Neutrophil (primary cell): ENCODE data around the gene FOXP4.

Experiments used
- H3K27ac ChIP-seq: fragments of 200-600 bp; sonication (generic); 2 replicates; pipeline ENCODE4 v1.5.1; 2016; ENCODE audit warnings: mild to moderate bottlenecking, moderate library complexity
- H3K27me3 ChIP-seq: fragments of 200-600 bp; sonication (generic); 2 replicates; pipeline ENCODE4 v1.6.0; 2016; ENCODE audit warnings: mild to moderate bottlenecking
- H3K36me3 ChIP-seq: fragments of 200-600 bp; sonication (generic); 2 replicates; pipeline ENCODE4 v1.5.1; 2017
- H3K4me1 ChIP-seq, 2 experiments: fragments of 200-600 bp in 1 of 2; sonication (generic) in 1 of 2; 1 replicate in 1 of 2; 2 replicates in 1 of 2; pipeline versions ENCODE4 v1.5.1 to v1.6.1; 2013 to 2016; ENCODE audit warnings: low read depth in 1 of 2, low read length in 1 of 2, mild to moderate bottlenecking in 1 of 2, moderate library complexity in 1 of 2; ENCODE audit not compliant: control insufficient read depth in 1 of 2, insufficient read depth in 1 of 2
- H3K4me3 ChIP-seq, 2 experiments: fragments of 200-600 bp in 1 of 2; sonication (generic) in 1 of 2; 1 replicate in 1 of 2; 2 replicates in 1 of 2; pipeline ENCODE4 v1.5.1; 2013 to 2016; ENCODE audit warnings: low read depth in 1 of 2, low read length in 1 of 2, mild to moderate bottlenecking in 1 of 2, moderate library complexity in 1 of 2
- H3K9me3 ChIP-seq: fragments of 200-600 bp; sonication (generic); 2 replicates; pipeline ENCODE4 v1.5.1; 2016
- TF ChIP-seq, protein P1 (sequence below): fragments of 200-600 bp; sonication (generic); IDR thresholded peaks from 2 replicates; pipeline ENCODE4 v1.5.1; 2016; ENCODE audit warnings: antibody characterized with exemption

Gene FOXP4

DNA sequence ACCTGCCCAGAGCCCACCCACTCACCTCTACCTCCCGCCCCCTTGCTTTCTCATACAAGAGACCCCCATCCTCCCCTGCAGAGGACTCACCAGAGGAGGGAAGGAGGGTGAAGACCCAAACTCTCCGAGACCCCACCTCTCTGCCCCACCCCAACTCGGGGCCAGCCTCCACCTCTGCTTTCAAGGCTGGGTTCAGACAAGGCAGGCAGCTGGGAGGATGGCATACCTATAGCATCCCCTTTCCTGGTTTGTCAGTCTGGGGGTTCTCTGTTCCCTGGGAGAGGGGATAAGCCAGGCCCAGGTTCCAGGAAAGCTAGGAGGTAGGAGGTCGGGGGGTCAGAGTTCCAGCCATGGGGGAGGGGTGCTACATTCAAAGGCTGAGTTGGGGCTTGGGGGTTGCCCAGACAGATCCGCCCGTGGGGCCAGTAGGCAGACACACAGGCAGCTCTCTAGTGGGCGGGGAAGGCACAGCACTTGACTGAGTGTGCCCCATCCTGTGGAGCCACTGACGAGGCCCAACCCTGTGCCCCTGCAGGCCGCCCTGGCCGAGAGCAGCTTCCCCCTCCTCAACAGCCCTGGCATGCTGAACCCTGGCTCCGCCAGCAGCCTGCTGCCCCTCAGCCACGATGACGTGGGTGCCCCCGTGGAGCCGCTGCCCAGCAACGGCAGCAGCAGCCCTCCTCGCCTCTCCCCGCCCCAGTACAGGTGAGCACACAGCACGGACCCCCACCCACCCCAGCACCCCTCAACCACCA lies 51.2 kb downstream of the FOXP4 start:
- Histone ChIP-seq H3K27me3 (peaks cover 4% of the 10 kb centered on the region), H3K4me1 (no peaks in the 10 kb centered on the region), H3K36me3 (no peaks in the 10 kb centered on the region), H3K27ac (no peak overlapping the region), H3K4me3 (no peak overlapping the region), H3K9me3 (no peaks in the 10 kb centered on the region)
- TF ChIP-seq, protein P1, sequence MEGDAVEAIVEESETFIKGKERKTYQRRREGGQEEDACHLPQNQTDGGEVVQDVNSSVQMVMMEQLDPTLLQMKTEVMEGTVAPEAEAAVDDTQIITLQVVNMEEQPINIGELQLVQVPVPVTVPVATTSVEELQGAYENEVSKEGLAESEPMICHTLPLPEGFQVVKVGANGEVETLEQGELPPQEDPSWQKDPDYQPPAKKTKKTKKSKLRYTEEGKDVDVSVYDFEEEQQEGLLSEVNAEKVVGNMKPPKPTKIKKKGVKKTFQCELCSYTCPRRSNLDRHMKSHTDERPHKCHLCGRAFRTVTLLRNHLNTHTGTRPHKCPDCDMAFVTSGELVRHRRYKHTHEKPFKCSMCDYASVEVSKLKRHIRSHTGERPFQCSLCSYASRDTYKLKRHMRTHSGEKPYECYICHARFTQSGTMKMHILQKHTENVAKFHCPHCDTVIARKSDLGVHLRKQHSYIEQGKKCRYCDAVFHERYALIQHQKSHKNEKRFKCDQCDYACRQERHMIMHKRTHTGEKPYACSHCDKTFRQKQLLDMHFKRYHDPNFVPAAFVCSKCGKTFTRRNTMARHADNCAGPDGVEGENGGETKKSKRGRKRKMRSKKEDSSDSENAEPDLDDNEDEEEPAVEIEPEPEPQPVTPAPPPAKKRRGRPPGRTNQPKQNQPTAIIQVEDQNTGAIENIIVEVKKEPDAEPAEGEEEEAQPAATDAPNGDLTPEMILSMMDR = no peak

DNA sequence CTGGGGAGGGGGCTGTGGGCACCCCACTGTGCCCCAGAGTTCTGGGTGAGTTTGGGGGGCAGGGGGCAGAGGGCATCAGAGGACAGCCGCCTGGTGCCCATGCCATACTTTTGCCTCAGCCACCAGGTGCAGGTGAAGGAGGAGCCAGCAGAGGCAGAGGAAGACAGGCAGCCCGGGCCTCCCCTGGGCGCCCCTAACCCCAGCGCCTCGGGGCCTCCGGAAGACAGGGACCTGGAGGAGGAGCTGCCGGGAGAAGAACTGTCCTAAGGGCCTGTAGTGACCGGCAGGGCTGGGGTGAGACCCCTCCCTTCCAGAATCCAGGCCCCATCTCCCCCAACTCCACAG lies 52.5 kb downstream of the FOXP4 start:
- H3K27me3 ChIP-seq = peaks cover 12% of the 10 kb centered on the region
- H3K27ac ChIP-seq = no peak overlapping the region
- H3K4me1 ChIP-seq = no peaks in the 10 kb centered on the region
- no peak overlapping the region for H3K4me3 ChIP-seq
- no peaks in the 10 kb centered on the region for H3K9me3 ChIP-seq
- TF ChIP-seq, protein P1 = no peak
- H3K36me3 ChIP-seq = no peaks in the 10 kb centered on the region

DNA sequence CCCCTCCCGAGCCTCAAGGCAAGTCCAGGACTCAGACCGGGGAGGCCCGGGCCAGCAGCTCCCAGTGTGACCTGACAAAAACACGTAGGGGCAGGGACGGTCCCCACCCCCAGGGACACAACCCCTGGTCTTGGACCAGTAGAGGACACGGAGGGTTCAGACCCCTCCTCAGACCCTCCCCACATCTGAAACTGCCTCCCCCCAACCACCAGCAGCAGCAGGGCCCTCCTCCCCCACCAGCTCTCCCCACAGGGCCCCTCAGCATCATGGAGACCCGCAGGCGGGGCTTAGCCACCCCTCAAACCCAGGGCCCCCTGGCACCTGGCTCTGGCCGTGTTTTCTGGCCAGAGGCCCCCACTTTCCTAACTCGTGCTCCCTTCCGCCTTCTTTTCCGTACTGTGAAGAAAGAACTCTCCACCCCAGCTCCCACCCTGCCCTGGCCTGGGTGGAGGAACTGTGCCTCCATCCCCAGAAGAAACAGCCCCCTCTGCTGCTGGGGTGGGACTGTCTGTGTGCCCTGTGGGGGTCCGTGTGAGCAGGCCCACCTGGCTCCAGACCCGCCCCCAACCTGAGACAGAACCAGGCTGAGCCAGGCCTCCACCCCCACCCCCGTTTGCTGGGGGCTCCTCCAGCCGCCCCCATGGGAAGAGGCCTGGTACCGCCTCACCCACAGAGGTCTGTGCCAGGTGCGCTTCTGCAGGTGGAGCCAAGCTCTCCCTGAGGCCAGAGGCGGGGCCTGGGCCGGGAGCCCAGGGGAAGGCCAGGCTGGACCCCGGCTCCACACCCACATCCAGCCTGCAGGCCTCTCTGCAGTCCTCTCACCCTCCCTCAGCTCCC lies 53.1 kb downstream of the FOXP4 start:
- H3K27me3 ChIP-seq = peaks cover 12% of the 10 kb centered on the region
- no peaks in the 10 kb centered on the region for H3K4me1 ChIP-seq
- H3K9me3 ChIP-seq = no peaks in the 10 kb centered on the region
- no peak overlapping the region for H3K27ac ChIP-seq
- TF ChIP-seq, protein P1 = no peak
- no peak overlapping the region for H3K4me3 ChIP-seq
- H3K36me3 ChIP-seq = no peaks in the 10 kb centered on the region

DNA sequence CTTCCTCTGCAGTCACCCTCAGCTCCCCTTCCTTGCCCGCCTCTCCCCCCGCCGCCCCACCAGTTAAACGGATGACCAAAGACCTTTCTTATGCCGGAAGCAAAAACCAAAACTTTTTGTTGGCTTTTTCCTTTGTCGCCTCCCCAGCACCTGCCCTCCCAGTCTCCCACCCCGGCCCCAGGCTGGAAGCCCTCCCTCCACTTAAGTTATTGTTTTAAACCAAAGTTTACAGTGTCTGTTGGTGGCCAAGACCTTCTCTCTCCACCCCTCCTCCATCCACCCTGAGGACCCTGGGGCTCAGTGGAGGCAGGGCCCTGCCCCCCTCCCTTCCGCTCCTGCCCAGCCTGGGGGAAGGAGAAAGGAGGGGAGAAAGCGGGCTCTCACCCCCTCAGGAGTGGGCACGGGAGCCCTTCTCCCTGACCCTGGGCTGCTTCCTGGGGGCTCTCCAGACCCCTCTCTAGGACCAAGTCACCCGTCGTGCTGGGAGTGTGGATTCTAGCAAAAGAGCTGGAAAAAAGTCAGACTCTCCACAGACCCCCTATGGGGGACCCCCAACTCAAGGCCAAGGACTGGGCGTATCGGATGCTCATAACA lies 53.8 kb downstream of the FOXP4 start:
- Histone ChIP-seq H3K36me3 (no peaks in the 10 kb centered on the region), H3K4me1 (no peaks in the 10 kb centered on the region)
- TF ChIP-seq, protein P1 = no peak

DNA sequence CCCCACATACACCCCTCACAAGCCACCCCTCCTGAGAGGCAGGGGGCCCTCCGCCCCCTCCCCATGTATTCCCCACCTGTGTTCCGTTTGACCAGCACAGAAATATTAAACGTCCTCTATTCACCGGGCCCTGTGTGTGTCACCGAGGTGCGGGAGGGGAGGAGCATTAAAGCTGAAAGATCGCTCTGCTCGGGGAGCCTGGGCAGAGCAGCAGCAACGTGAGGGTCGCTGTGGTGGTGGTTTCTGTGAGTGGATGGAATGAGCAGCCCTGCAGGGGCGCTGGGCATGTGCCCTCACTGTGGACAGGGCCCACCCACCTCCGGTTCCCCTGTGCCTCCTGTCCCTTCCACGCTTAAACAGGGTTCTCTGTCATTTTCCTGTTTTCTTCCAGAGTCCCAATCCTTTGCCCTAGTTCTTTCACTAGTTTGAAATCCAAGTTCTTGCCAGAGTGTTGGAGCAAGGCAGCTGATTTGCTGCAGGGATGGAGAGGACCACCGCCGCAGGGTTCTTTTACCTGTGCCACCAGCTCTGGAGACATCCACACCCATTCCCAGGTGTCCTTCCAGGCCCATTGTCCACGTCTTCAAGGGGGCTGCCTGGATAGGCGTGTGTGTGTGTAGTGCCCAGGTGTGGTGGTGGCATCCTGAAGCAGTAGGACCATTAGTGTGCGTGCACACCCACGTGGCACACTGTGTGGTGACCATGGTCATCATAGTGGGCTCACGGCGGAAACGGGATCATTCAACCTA lies 54.5 kb downstream of the FOXP4 start:
- no peaks in the 10 kb centered on the region for H3K9me3 ChIP-seq
- no peaks in the 10 kb centered on the region for H3K4me1 ChIP-seq
- TF ChIP-seq, protein P1 = no peak
- H3K27ac ChIP-seq = no peak overlapping the region
- peaks cover 12% of the 10 kb centered on the region for H3K27me3 ChIP-seq
- H3K4me3 ChIP-seq = no peak overlapping the region
- no peaks in the 10 kb centered on the region for H3K36me3 ChIP-seq

More for the DNA sequence above, 53.8 kb downstream of the FOXP4 start:
- Histone ChIP-seq H3K27ac (no peak overlapping the region), H3K27me3 (peaks cover 12% of the 10 kb centered on the region), H3K4me3 (no peak overlapping the region), H3K9me3 (no peaks in the 10 kb centered on the region)
